ENCODE results near the gene FHL3.
"Not testable (repeated sequence)": the region's sequence is repeated elsewhere in the genome, so short reads cannot be mapped to it uniquely, and the experiment has no call there.

The FHL3 gene

GRCh38 chr1:38032992-38033391 lies 27.7 kb upstream of the FHL3 start:
- DNase-seq = not testable (repeated sequence)

GRCh38 chr1:38031513-38031866 lies 26.2 kb upstream of the FHL3 start:
- DNase-seq = no peak

- DNase-seq = no peak
These were observed 25.5 kb upstream of the FHL3 start for GRCh38 chr1:38030596-38031512.

GRCh38 chr1:38029685-38030511 lies 24.6 kb upstream of the FHL3 start:
- DNase-seq = no peak

- peak; percentile 27 for DNase-seq
These were observed 23.9 kb upstream of the FHL3 start for GRCh38 chr1:38029081-38029681.

GRCh38 chr1:38028671-38029070 lies 23.4 kb upstream of the FHL3 start:
- DNase-seq = no peak

- no peak for DNase-seq
These were observed 22.8 kb upstream of the FHL3 start for GRCh38 chr1:38028105-38028591.

- DNase-seq = no peak
These were observed 22.1 kb upstream of the FHL3 start for GRCh38 chr1:38027201-38028104.

- DNase-seq = peak; percentile 46
These were observed 21.4 kb upstream of the FHL3 start for GRCh38 chr1:38026592-38027200.

GRCh38 chr1:38025664-38026063 lies 20.4 kb upstream of the FHL3 start:
- no peak for DNase-seq

GRCh38 chr1:38025233-38025632 lies 19.9 kb upstream of the FHL3 start:
- DNase-seq = no peak

- no peak for DNase-seq
These were observed 17.5 kb upstream of the FHL3 start for GRCh38 chr1:38022810-38023209.

GRCh38 chr1:38021969-38022368 lies 16.7 kb upstream of the FHL3 start:
- DNase-seq = no peak

GRCh38 chr1:38020396-38020795 lies 15.1 kb upstream of the FHL3 start:
- DNase-seq = no peak

- peak; percentile 56 for DNase-seq
These were observed 13.6 kb upstream of the FHL3 start for GRCh38 chr1:38018864-38019343.

GRCh38 chr1:38015978-38016725 lies 10.8 kb upstream of the FHL3 start:
- no peak for DNase-seq

- no peak for DNase-seq
These were observed 9.6 kb upstream of the FHL3 start for GRCh38 chr1:38014724-38015424.

- DNase-seq = no peak
These were observed 8.9 kb upstream of the FHL3 start for GRCh38 chr1:38014171-38014570.

- DNase-seq = no peak
These were observed 7.9 kb upstream of the FHL3 start for GRCh38 chr1:38013227-38013622.

All from NCI-H526 treated with DMSO at 0.1 percent for 48 hours (cell line).